Mucosa of descending colon (tissue), 3 donors: Measurements from ENCODE around the gene GLCCI1. TPM values are rescaled to one million over a fixed set of nuclear protein-coding genes. Genes with fewer than 3 reads are reported as not detected.

ENCODE experiments used
- ATAC-seq: fragments of 200-7000 bp; cut with Tn5 transposase; one replicate; pipeline ENCODE4 v1.9.1; 2020; ENCODE audit warnings: mild to moderate bottlenecking, moderate library complexity
- DNase-seq, 3 donors: peaks; one replicate each; pipeline ENCODE4 v3.0.0-alpha.2; 2020
- H3K36me3 ChIP-seq: fragments of 200-600 bp; one replicate; pipeline ENCODE4 v1.8.0; 2021; ENCODE audit warnings: low read depth, mild to moderate bottlenecking
- H3K4me1 ChIP-seq: fragments of 200-600 bp; one replicate; pipeline ENCODE4 v1.8.0; 2021; ENCODE audit warnings: low read depth, mild to moderate bottlenecking
- H3K4me3 ChIP-seq: fragments of 200-600 bp; one replicate; pipeline ENCODE4 v1.8.0; 2021; ENCODE audit warnings: mild to moderate bottlenecking
- H3K9me3 ChIP-seq: fragments of 200-600 bp; one replicate; pipeline ENCODE4 v1.8.0; 2021; ENCODE audit warnings: mild to moderate bottlenecking
- intact Hi-C, 2 donors: fragments of 100-400 bp; cut with DNase I in 1 of 2; cut with micrococcal nuclease in 1 of 2; formaldehyde crosslinking; loops; one replicate each; pipeline versions ENCODE4 v1.11.0 to v1.11.1; 2022; cut with DNase I, micrococcal nuclease
- total RNA-seq, 3 donors: library from RNA; stranded (reverse); fragmentation: NEBNext Ultra II Directional in 2 of 3; extraction: Animal tissue kit (Norgen Biotek cat#: 25700) in 2 of 3; gene quantifications; one replicate each; pipeline versions ENCODE4 v1.2.1 to v1.2.4, GENCODE V29; 2021 to 2023
- TF ChIP-seq, protein P1 (sequence below): fragments of 200-600 bp; IDR thresholded peaks from one replicate; pipeline ENCODE4 v1.8.0; 2022; ENCODE audit warnings: antibody characterized with exemption, mild to moderate bottlenecking
- donor health status: DM: no; HTN: no; CAD: no; lungs with moderate emphysema.
- donor health status: DM: no; HTN: no; CAD: no.
- donor health status: DM: no; HTN: yes; CAD: no.

Gene GLCCI1
- total RNA-seq, 3 donors from 2014 or later: 9.2 to 14.0 (median 12.3) TPM

DNA sequence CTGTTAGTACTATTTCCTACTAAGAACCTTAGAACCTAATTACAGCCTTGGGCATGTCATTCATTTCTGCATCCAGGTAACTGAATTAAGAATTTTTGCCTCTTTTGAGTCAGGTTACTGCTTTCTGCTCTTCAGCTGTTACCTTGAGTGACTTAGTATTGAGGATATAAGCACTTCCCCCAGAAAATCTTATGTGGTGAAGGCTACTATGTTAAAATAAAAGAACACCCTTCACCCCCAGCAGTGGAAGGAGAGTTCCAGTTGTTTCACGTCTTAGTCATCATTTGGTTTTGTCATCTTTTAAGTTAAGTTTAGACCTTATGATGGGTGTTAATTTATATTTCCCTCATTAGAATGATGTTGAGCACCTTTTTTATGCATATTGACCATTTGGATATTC lies 82.8 kb downstream of the GLCCI1 start:
- no peak overlapping the region for H3K4me3 ChIP-seq
- TF ChIP-seq, protein P1, sequence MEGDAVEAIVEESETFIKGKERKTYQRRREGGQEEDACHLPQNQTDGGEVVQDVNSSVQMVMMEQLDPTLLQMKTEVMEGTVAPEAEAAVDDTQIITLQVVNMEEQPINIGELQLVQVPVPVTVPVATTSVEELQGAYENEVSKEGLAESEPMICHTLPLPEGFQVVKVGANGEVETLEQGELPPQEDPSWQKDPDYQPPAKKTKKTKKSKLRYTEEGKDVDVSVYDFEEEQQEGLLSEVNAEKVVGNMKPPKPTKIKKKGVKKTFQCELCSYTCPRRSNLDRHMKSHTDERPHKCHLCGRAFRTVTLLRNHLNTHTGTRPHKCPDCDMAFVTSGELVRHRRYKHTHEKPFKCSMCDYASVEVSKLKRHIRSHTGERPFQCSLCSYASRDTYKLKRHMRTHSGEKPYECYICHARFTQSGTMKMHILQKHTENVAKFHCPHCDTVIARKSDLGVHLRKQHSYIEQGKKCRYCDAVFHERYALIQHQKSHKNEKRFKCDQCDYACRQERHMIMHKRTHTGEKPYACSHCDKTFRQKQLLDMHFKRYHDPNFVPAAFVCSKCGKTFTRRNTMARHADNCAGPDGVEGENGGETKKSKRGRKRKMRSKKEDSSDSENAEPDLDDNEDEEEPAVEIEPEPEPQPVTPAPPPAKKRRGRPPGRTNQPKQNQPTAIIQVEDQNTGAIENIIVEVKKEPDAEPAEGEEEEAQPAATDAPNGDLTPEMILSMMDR: no peak
- no peaks in the 10 kb centered on the region for H3K36me3 ChIP-seq
- intact Hi-C loops: no loop called here
- H3K9me3 ChIP-seq: no peaks in the 10 kb centered on the region
- ATAC-seq: no peak
- DNase-seq: no peak
- no peaks in the 10 kb centered on the region for H3K4me1 ChIP-seq

DNA sequence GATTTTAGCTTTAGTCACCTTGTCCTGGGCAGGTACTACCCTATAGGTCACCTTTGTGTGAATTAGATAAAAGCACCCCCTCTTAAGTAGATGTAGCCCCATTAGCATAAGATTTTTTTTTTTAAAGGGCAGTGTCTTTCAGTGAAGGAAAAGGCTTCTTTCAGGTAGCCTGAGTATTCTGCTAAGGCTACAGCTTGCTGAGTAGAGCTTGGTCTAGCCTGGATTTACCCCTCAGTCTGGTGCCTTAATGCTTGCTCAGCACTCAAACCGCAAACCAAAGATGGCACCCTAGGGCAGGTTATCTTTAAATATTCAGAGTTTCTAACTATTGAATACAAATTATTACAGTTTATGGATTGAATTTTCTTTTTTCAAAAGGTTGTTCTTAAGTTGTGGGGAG lies 83.4 kb downstream of the GLCCI1 start:
- Histone ChIP-seq H3K9me3 (no peaks in the 10 kb centered on the region), H3K4me3 (no peak overlapping the region), H3K36me3 (no peaks in the 10 kb centered on the region), H3K4me1 (peaks cover 2% of the 10 kb centered on the region)
- intact Hi-C loops: no loop called here
- DNase-seq: no peak
- TF ChIP-seq, protein P1: no peak
- ATAC-seq: no peak

DNA sequence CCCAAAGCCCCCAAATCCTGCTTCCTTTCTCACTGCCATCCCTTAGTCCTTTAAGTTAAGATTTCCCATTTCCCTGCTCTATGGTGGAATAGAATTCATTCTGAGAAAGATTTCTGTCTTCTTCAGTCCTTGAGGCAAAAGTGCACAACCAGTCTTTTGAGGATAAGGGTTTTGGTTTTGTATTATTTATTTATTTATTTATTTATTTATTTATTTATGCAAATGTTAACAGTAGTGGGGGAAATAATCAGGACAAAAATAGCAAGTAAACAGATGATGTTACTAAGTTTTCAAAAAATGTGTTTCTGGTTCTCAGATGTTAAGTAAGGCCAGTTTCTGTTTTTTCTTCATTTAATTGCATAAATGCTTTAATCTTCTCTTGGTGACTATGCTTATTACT lies 84.2 kb downstream of the GLCCI1 start:
- intact Hi-C loops: no loop called here
- TF ChIP-seq, protein P1: no peak
- Histone ChIP-seq H3K4me3 (no peak overlapping the region), H3K9me3 (no peaks in the 10 kb centered on the region), H3K4me1 (peaks cover 11% of the 10 kb centered on the region), H3K36me3 (no peaks in the 10 kb centered on the region)
- no peak for ATAC-seq
- no peak for DNase-seq

GRCh38 chr7:8056439-8056838 lies 87.8 kb downstream of the GLCCI1 start:
- TF ChIP-seq, protein P1: no peak
- no peak for ATAC-seq
- intact Hi-C loops: no loop called here
- no peaks in the 10 kb centered on the region for H3K36me3 ChIP-seq
- no peak overlapping the region for H3K4me3 ChIP-seq
- H3K4me1 ChIP-seq: peaks cover 11% of the 10 kb centered on the region
- DNase-seq: no peak
- H3K9me3 ChIP-seq: no peaks in the 10 kb centered on the region

- Histone ChIP-seq H3K4me1 (peaks cover 11% of the 10 kb centered on the region), H3K36me3 (no peaks in the 10 kb centered on the region), H3K4me3 (no peak overlapping the region), H3K9me3 (peaks cover 2% of the 10 kb centered on the region)
- DNase-seq (no peak), ATAC-seq (no peak)
- TF ChIP-seq, protein P1: no peak
- intact Hi-C loops: no loop called here
Measured at GRCh38 chr7:8057566-8057965, 89.0 kb downstream of the GLCCI1 start.

DNA sequence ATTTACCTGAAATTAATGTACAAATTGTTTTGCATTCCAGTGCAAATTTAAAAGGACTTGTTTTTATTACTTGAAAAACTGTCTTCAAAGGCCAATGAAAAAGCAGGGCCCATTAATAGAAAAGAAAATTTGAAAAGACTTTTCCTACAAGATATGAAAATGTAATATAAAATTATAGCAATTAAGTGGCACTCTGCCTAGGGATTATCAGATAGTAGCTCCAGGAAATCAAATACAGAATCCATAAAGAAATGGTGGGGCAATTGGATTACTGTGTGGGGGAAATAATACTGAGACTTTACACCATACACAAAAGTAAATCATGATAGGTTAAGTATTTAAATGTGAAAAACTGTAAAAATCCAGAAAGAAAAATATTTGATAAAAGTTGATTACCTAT lies 89.7 kb downstream of the GLCCI1 start:
- no peaks in the 10 kb centered on the region for H3K36me3 ChIP-seq
- DNase-seq: no peak
- intact Hi-C loops: no loop called here

More for the DNA sequence above, 89.7 kb downstream of the GLCCI1 start:
- TF ChIP-seq, protein P1: no peak
- Histone ChIP-seq H3K4me1 (peaks cover 11% of the 10 kb centered on the region), H3K9me3 (peaks cover 3% of the 10 kb centered on the region), H3K4me3 (no peak overlapping the region)
- no peak for ATAC-seq
